Vagina (tissue), 2 donors: ENCODE results near the gene PRF1. TPM values are rescaled to one million over a fixed set of nuclear protein-coding genes. Genes with fewer than 3 reads are reported as not detected.

Experiments used
- DNase-seq, 2 donors: peaks; one replicate each; pipeline ENCODE4 v3.0.0-alpha.2; 2017; ENCODE audit errors: extremely low spot score in 2 of 2
- H3K27ac ChIP-seq: fragments of 200-600 bp; sonication (generic); one replicate; pipeline ENCODE4 v1.5.1; 2019
- H3K27me3 ChIP-seq: fragments of 200-600 bp; sonication (generic); one replicate; pipeline ENCODE4 v1.5.1; 2019
- H3K36me3 ChIP-seq, 2 donors: fragments of 200-600 bp; sonication (generic); one replicate each; pipeline ENCODE4 v1.5.1; 2017 to 2019
- H3K4me1 ChIP-seq: fragments of 200-600 bp; sonication (generic); one replicate; pipeline ENCODE4 v1.5.1; 2019
- H3K4me3 ChIP-seq, 2 donors: fragments of 200-600 bp; sonication (generic); 1 replicate in 1 of 2; 2 replicates in 1 of 2; pipeline ENCODE4 v1.5.1; 2016 to 2019
- H3K9me3 ChIP-seq: fragments of 200-600 bp; sonication (generic); one replicate; pipeline ENCODE4 v1.5.1; 2019
- CTCF ChIP-seq, 3 experiments: fragments of 450-650 bp in 2 of 3; fragments of 200-600 bp in 1 of 3; sonication (generic) in 1 of 3; IDR thresholded peaks; one replicate each; pipeline ENCODE4 v1.5.1; 2017 to 2019; ENCODE audit warnings: antibody characterized with exemption in 3 of 3, mild to moderate bottlenecking in 2 of 3, moderate library complexity in 2 of 3
- POLR2A ChIP-seq, 2 donors: fragments of 450-650 bp; IDR thresholded peaks; one replicate each; pipeline ENCODE4 v1.6.1; 2017; ENCODE audit warnings: antibody characterized with exemption in 2 of 2, mild to moderate bottlenecking in 2 of 2, moderate library complexity in 2 of 2
- POLR2AphosphoS5 ChIP-seq, 2 donors: sonication (generic); formaldehyde crosslinking; IDR thresholded peaks; one replicate each; pipeline ENCODE4 v1.9.0; 2017; ENCODE audit warnings: antibody characterized with exemption in 2 of 2, mild to moderate bottlenecking in 2 of 2, low read depth in 1 of 2; ENCODE audit not compliant: insufficient read depth in 1 of 2
- intact Hi-C: fragments of 100-400 bp; cut with DNase I; formaldehyde crosslinking; loops from one replicate; pipeline ENCODE4 v1.15.1; 2023
- total RNA-seq: library from RNA; depleted of rRNA; stranded (reverse); fragments of >200 nt; gene quantifications from one replicate; pipeline ENCODE4 v1.2.3, GENCODE V29; 2016

The PRF1 gene
- total RNA-seq, 1 donor from 2014 or later: 20.9 TPM

GRCh38 chr10:70588255-70588654, 14.3 kb downstream of the PRF1 start:
- peaks cover 25% of the 10 kb centered on the region for H3K4me1 ChIP-seq
- no peak overlapping the region for H3K27ac ChIP-seq
- DNase-seq: no peak
- H3K36me3 ChIP-seq: no peaks in the 10 kb centered on the region
- no peaks in the 10 kb centered on the region for H3K27me3 ChIP-seq
- intact Hi-C loops: no loop called here
- H3K9me3 ChIP-seq: no peaks in the 10 kb centered on the region
- TF ChIP-seq POLR2AphosphoS5 (IDR thresholded peaks at IDR 0.05; ENCODE audit: insufficient read depth in 1 of 2, low read depth in 1 of 2) (no peak), POLR2A (IDR thresholded peaks at IDR 0.05) (no peak), CTCF (IDR thresholded peaks at IDR 0.05) (no peak)
- H3K4me3 ChIP-seq: no peak overlapping the region

GRCh38 chr10:70587045-70587658, 15.4 kb downstream of the PRF1 start:
- intact Hi-C loops: no loop called here
- H3K36me3 ChIP-seq: no peaks in the 10 kb centered on the region
- peaks cover 25% of the 10 kb centered on the region for H3K4me1 ChIP-seq
- DNase-seq: no peak
- no peaks in the 10 kb centered on the region for H3K9me3 ChIP-seq
- H3K27ac ChIP-seq: no peak overlapping the region
- H3K27me3 ChIP-seq: no peaks in the 10 kb centered on the region
- TF ChIP-seq CTCF (IDR thresholded peaks at IDR 0.05) (no peak), POLR2A (IDR thresholded peaks at IDR 0.05) (no peak), POLR2AphosphoS5 (IDR thresholded peaks at IDR 0.05; ENCODE audit: insufficient read depth in 1 of 2, low read depth in 1 of 2) (no peak)
- H3K4me3 ChIP-seq: no peak overlapping the region

GRCh38 chr10:70586348-70586930, 16.1 kb downstream of the PRF1 start:
- intact Hi-C loops: no loop called here
- Histone ChIP-seq H3K4me1 (peaks cover 25% of the 10 kb centered on the region), H3K4me3 (no peak overlapping the region), H3K36me3 (no peaks in the 10 kb centered on the region), H3K27me3 (no peaks in the 10 kb centered on the region), H3K9me3 (no peaks in the 10 kb centered on the region), H3K27ac (no peak overlapping the region)
- TF ChIP-seq POLR2AphosphoS5 (IDR thresholded peaks at IDR 0.05; ENCODE audit: insufficient read depth in 1 of 2, low read depth in 1 of 2): no peak
- TF ChIP-seq CTCF (IDR thresholded peaks at IDR 0.05): no peak
- no peak for TF ChIP-seq POLR2A (IDR thresholded peaks at IDR 0.05)
- no peak for DNase-seq

GRCh38 chr10:70585578-70586169, 16.9 kb downstream of the PRF1 start:
- Histone ChIP-seq H3K36me3 (no peaks in the 10 kb centered on the region), H3K4me1 (peaks cover 25% of the 10 kb centered on the region), H3K27ac (no peak overlapping the region), H3K4me3 (no peak overlapping the region), H3K27me3 (no peaks in the 10 kb centered on the region), H3K9me3 (no peaks in the 10 kb centered on the region)
- DNase-seq: no peak
- TF ChIP-seq POLR2AphosphoS5 (IDR thresholded peaks at IDR 0.05; ENCODE audit: insufficient read depth in 1 of 2, low read depth in 1 of 2): no peak
- TF ChIP-seq CTCF (IDR thresholded peaks at IDR 0.05): no peak
- no peak for TF ChIP-seq POLR2A (IDR thresholded peaks at IDR 0.05)
- intact Hi-C loops: no loop called here
